Stimulated activated CD4-positive, alpha-beta T cell treated with anti-CD3 and anti-CD28 coated beads, Interleukin-4, amount 100 ng/mL, for 48 hours (primary cell): Measurements from ENCODE around the gene CRIM1.

Experiments used
- DNase-seq, 2 donors: peaks; one replicate each; pipeline ENCODE4 v3.0.0-alpha.2; 2020; ENCODE audit warnings: low read depth in 2 of 2

CRIM1 gene

DNA sequence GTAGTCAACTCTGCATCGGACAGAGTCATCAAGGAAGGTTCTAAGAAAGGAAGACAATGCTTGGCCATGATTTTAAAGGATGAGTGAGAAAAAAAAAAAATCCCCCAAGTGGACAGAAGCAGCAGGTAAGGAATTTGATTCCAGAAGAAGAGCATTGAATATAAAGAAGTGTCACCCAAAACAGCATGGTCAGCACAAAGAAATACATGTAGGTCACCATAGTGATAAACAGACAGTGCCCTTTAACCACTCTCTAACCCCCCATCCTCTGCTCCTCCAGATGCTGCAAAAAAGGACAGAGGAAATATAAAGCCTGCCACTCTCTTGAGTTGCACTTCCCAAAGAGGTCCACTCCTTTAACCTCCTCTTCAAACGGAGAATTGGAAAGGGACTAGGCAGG lies 219.0 kb downstream of the CRIM1 start:
- DNase-seq = no peak

DNA sequence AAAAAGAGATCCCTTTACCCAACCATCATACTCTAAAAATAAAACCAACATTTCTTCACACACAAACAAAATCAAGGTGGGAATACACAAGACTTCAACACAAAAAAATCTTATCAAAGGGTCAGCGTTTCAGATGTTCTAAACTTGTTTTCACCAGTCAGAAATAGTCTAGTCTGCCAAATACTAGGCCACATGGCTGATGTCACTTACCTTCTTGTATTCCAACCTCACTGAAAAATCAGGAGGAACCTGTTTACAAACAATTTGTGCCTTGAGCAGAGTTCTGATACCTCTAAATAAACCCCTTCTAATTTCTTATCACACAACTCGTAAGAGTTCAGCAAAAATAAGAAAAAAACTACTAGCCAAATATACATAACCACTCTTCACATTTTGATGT lies 222.3 kb downstream of the CRIM1 start:
- DNase-seq = no peak

DNA sequence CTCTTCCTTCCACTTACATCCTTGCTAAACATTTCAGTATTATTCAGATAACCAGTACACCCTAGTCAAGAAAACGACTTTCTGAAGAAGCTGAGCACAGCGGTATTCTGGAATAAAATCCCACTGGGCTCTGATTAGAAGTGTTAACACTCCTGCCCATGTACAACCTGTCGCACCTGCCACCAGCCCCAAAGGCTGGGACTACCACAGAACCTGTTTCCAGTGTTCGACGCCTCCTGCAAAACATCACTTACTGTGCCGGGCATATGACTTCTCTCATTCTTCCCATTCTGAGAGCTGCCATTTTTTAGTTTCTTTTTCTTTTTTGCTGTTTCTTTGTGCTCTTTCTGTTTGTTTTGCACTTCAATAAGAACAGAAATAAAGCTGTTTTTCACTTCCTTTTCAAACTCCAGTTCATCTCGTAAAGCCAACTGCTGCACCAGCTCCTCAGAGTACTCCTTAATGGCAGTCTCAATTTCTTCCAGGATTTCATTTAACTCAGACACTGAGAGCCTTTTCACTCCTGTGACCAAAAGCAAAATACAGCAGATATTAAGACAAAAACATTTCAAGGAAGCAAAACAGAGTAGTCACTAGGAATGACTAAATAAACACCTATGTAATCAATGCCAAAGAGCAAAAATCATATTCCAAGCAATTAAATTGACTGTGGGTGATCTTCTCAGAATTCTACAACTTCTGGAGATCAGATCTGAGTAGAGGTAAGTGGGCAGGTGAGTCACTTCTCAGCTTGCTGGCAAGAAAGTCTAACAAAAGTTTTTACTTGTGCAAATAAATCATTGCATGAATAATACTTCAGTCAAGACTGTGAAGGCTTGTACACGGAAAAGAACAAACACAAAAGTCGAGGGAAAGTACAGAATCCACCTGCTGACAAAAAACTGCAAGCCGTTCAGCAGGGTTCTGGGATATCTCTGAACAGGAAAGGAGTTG lies 223.0 kb downstream of the CRIM1 start:
- no peak for DNase-seq

DNA sequence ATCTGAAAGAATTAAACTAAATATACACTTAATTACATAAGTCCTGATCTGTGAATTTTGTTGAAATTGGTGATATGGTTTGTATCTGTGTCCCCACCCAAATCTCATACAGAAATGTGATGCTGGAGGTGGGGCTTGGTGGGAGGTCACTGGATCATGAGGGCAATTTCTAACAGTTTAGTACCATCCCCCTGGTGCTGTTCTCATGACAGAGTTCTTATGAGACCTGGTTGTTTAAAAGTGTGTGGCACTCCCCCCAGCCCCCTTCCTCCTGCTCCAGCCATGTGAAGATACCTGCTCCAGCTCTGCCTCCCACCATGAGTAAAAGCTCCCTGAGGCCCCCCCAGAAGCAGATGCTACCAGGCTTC lies 223.7 kb downstream of the CRIM1 start:
- DNase-seq = no peak

DNA sequence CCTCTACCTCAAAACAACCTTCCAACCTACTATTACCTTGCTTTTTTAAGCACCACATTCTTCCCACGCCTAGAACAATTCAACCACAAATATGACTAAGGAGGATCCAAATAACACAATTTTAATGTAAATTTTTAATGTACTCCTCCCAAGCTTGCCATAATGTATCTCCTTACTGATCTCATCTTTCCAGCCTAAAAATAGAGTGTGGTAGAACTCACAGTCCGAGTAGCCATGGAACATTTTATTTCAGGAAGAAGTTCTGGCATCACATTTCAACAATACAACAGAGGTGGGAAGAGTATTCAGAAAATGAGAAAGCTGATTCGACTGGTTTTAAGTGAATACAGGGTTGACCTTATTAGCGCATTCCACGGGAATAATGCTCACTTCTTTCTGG lies 227.0 kb downstream of the CRIM1 start:
- DNase-seq = no peak

DNA sequence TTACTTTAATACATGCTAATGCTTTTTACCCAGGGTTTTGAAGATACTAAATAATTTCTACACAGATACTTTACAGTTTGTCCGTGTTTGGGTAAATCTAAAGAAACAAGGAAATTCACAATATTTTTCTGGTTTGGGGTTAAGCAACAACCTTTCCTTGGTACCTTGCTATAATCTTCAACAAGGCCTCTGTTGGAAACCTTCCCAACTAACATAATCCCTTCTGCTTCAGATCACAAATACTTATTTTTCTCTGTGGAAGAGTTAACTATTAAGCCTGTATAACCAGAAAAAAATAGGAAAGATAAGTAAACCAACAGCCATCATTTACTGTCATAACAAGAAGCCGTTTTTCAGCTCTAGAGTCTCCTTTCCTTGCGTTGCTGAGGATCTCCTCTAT lies 227.4 kb downstream of the CRIM1 start:
- DNase-seq = no peak

DNA sequence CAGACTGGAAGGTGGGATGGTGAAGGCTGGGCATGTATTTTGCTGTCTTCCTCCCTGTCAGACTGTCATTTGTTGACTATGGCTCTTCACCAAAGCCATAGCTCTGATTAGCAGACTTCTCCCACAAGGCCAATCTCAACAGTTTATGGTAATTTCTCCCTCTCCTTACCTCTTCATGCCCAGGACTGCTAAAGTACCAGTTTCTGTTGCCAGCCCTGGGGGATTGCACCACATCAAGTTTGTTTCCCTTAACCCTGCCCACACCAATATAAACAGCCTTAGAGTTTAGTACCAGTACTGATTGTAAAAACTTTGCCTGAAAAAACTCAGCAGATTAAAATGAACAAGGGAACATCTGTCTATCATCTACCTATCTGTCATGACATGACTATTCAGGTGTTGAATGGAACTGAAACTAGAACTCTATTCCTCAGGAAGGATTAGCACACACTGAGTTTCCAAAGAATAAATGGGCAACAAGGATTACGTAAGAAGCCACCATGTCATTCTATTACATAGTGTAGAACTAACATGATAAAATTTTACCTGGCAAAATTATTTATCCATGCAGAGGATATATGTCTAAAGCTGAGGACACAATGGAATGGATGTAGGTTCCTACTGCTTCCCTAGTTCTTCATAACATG lies 228.7 kb downstream of the CRIM1 start:
- no peak for DNase-seq

DNA sequence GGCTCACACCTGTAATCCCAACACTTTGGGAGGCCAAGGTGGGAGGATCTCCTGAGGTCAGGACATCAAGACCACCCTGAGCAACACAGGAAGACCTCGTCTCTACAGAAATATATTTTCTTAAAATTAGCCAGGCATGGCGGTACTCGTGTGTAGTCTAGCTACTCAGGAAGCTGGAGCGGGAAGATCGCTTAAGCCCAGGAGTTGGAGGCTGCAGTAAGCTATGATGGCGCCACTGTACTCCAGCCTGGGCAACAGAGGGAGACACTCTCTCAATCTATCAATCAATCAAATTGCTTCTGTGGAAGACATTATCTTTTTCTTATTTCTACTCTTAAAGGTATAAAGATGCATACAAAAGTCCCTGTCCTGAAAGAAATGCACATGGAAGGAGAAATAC lies 231.1 kb downstream of the CRIM1 start:
- no peak for DNase-seq

DNA sequence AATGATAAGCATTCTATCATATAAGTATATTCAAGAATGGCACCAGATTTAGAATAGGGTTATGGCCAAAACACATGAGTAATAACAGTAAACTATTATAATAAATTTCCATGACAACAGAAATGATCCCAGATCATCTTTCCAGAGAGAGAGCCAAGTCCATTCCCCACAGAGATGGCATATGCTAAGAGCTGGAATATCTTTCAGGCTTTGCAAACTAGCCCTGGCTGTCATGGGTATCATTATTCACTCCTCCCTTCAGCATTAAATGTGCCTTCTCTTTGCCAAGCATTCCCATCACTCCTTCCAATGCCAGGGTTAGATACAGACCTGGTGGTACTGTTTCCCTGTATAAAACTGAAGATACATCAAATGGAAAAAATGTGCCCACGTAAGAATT lies 231.5 kb downstream of the CRIM1 start:
- no peak for DNase-seq

DNA sequence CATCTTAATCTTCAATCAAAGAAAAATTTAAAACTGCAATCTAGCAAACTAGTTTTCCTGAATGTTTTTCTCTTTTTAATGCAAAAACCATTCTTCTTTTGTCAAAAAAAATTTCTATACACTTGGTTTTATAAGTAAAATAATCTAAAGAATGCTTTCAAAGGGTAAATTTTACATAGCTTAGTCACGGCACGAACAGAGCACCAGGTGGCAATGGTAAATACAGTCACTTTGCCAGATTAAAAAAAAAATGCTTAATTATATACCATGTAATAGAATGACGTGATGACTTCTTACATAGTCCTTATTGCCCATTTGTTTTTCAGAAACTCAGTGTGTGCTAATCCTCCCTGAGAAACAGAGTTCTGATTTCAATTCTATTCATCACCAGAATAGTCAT lies 232.0 kb downstream of the CRIM1 start:
- DNase-seq = no peak

DNA sequence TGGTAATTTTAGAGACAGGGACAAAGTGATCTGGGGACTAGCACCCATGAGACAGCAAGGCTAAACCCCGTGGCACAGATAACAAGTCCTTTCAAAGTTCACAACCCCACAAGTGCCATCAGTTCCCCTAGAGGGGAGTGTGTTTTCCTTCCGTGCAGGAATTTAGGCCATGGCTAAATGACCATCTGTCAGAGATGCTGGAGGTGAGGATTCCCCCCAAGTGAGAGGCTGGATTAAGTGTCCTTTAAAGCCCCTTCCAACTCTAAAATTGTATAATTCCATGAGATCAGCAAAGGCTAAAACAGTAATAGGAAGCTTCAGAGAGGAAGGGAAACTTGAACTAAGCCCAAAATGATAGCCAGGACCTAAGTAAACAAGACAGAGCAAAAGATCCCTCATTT lies 233.7 kb downstream of the CRIM1 start:
- no peak for DNase-seq

DNA sequence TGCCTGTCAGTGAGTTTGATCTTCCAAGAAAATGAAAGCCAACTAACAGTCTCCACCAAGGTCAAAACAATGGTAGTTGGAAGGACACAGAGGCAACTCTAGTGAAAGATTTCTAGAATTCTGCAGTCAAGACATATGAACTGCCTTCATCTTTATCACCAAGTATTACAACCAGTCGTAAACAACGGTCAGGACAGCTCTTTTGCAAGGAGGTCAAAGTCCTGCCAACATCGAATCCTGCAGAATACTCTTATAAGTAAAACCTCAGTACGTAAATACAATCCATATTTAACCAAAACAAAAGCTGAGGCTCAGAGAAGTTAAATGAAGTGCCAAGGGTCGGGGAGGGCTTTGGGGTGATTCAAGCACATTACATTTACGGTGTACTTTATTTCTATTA lies 239.3 kb downstream of the CRIM1 start:
- no peak for DNase-seq

DNA sequence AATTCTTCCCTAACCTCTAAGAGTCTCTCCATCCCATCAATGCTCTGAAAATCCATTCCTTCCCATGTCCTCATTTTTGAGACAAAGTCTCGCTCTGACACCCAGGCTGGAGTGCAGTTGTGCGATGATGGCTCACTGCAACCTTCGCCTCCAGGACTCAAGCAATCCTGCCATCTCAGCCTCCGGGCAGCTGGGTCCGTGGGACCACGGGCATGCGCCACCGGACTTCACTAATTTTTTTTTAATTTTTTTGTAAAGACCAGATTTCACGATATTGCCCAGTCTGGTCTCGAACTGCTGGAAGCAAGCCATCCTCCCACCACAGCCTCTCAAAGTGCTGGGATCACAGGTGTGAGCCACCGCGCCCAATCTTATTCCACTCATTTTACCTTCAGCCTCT lies 240.8 kb downstream of the CRIM1 start:
- no peak for DNase-seq

DNA sequence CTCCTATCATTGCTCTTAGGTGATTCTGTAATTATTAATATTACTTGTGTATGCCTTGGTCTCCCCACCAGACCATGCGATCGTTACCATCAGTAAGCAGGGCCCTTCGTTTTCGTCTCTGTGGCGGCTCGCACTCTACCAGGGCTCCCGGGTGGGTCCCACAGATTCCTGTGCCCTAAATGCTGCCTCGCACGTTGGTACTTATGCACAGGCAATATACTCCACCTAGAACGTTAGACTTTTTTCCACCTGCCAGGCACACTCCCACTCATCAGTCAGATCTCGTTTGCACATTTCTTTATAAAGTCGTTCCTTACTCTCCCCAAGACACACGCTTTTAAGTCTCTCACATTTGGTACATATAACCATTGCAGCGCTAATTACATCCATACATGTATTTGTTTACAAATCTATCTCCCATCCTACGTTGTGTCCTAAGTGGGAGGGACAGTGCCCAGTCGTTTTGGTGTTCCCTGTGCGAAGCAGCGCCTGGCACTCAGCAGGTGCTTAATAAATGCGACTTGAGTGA lies 241.5 kb downstream of the CRIM1 start:
- no peak for DNase-seq

DNA sequence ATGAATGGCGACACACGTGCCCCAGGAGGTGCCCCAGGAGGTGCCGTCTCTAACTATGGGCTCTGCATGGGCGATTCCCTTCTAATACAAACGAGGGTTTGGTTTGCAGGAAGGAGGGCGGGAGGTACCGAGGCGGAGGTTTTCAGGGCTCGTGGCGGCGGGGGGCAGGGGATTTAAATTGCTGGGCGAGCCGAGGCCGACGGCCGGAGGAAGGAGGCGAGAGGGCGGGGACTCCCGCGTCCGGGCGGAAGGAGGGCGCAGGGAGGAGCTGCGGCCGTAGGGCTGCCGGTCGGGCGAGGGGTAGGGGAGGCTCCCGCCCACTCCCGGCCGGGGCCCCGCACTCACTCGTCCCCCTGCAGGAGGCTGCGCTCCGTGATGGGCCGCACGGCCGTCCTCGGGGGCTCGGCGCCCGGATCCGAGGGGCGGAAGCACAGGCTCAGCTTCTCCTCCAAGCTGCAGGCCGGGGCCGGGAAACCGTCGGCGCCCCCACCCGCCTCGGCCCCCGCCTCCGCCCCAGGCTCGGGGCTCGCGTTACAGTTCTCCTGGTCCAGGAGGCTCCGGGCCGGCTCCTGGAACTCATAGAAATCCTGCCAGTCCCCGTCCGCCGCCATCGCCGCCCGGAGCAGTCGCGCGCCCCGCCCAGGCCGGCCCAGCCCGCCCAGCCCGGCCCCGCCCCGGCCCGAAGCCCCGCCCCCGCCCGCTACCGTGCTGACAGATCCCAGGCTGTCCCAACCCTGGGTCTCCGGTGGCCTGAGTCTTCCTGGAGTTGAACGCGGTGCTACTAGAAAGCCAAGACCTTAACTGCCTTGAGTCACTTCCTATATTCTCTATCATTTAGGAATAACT lies 242.2 kb downstream of the CRIM1 start, which contains the start of gene FEZ2:
Gene FEZ2 (minus strand): TSS at position 637 of the 846 bp plus-strand sequence. CDS start 26 bp downstream, at position 611.
- peak; percentile 54 to 70 for DNase-seq
